Measurements from ENCODE around the gene GLOD5.

Gene GLOD5

GRCh38 chrX:48737213-48737938, 24.2 kb upstream of the GLOD5 start:
- ChIA-PET CTCF (interaction anchor here (0.6 to 1.1 kb wide), 2 partner anchors 140 to 179 kb away, joined by 3 read pairs; no protein-coding TSS in a partner anchor), POLR2A (interaction anchor here (0.5 to 2.0 kb wide), 22 partner anchors 9 to 532 kb away, joined by 3 to 16 read pairs (median 4); partner anchors contain the start of genes HDAC6, OTUD5, PCSK1N and PQBP1)
- Histone ChIP-seq H3K27ac (ENCODE audit: extremely low read depth, low read depth, low read length) (peak overlapping the region; percentile 86), H3K4me3 (ENCODE audit: low read depth, low read length) (peak overlapping the region; percentile 76), H3K4me1 (ENCODE audit: control insufficient read depth, insufficient read depth, low read length) (no peaks in the 10 kb centered on the region), H3K36me3 (ENCODE audit: control insufficient read depth in 2 of 2, insufficient read depth in 1 of 2, low read length in 2 of 2) (peaks cover 0 to 4% of the 10 kb centered on the region in 2 experiments; a peak in 2 of 3 replicates), H3K9me3 (ENCODE audit: control insufficient read depth, insufficient read depth, low read depth, low read length) (no peaks in the 10 kb centered on the region)
- TF ChIP-seq ZNF354C (tag by site-specific recombination; IDR thresholded peaks at IDR 0.05; ENCODE audit: borderline replicate concordance, low read depth), result no peak
- TF ChIP-seq KLF10 (tag by site-specific recombination; IDR thresholded peaks at IDR 0.05), result peak; percentile 34; the same call in 1 of the 2 replicates
- TF ChIP-seq ZSCAN4 (tag by site-specific recombination; IDR thresholded peaks at IDR 0.05), result 0 out of 2 replicates have a peak, but pooled peaks have one; percentile 10
- peak; percentile 39; the same call in 1 of the 2 replicates for TF ChIP-seq KLF1 (tag by site-specific recombination; IDR thresholded peaks at IDR 0.05)
- TF ChIP-seq ZSCAN23 (tag by site-specific recombination; IDR thresholded peaks at IDR 0.05), result 0 out of 2 replicates have a peak, but pooled peaks have one; percentile 69
- no peak for TF ChIP-seq ZNF621 (tag by site-specific recombination; IDR thresholded peaks at IDR 0.05)
- 0 out of 2 replicates have a peak, but pooled peaks have one; percentile 11 for TF ChIP-seq ZBTB7A (tag by site-specific recombination; IDR thresholded peaks at IDR 0.05; ENCODE audit: low read depth)
- TF ChIP-seq YY1 (tag by site-specific recombination; IDR thresholded peaks at IDR 0.05), result 0 out of 2 replicates have a peak, but pooled peaks have one; percentile 25
- peak; percentile 55; the same call in 1 of the 2 replicates for TF ChIP-seq TRIM28 (IDR thresholded peaks at IDR 0.05; ENCODE audit: borderline replicate concordance, low read length)
- TF ChIP-seq ZNF549 (tag by site-specific recombination; IDR thresholded peaks at IDR 0.05), result no peak
- no peak for TF ChIP-seq ZNF140 (tag by site-specific recombination; IDR thresholded peaks at IDR 0.05)
- TF ChIP-seq ZBTB6 (tag by site-specific recombination; IDR thresholded peaks at IDR 0.05), result 0 out of 2 replicates have a peak, but pooled peaks have one; percentile 16
- TF ChIP-seq ZNF26 (tag by site-specific recombination; IDR thresholded peaks at IDR 0.05), result no peak
- TF ChIP-seq ZNF18 (tag by site-specific recombination; IDR thresholded peaks at IDR 0.05), result 0 out of 2 replicates have a peak, but pooled peaks have one; percentile 11
- peak; percentile 30 for TF ChIP-seq ZBTB26 (tag by site-specific recombination; optimal IDR thresholded peaks at IDR 0.05)
- peak; percentile 79 for TF ChIP-seq ZBTB17 (tag by site-specific recombination; IDR thresholded peaks at IDR 0.05)
- TF ChIP-seq ZBTB1 (tag by site-specific recombination; IDR thresholded peaks at IDR 0.05), result no peak
- TF ChIP-seq ZNF677 (tag by site-specific recombination; IDR thresholded peaks at IDR 0.05), result no peak
- peak; percentile 54; the same call in 1 of the 2 replicates for TF ChIP-seq PATZ1 (tag by site-specific recombination; IDR thresholded peaks at IDR 0.05)
- no peak for TF ChIP-seq ZNF544 (tag by site-specific recombination; IDR thresholded peaks at IDR 0.05)
- TF ChIP-seq ZNF639 (tag by site-specific recombination; IDR thresholded peaks at IDR 0.05), result peak; percentile 75
- no peak for TF ChIP-seq ZNF112 (tag by site-specific recombination; IDR thresholded peaks at IDR 0.05)
- TF ChIP-seq ZNF561 (tag by site-specific recombination; IDR thresholded peaks at IDR 0.05; ENCODE audit: borderline replicate concordance), result peak; percentile 46; the same call in 1 of the 2 replicates
- no peak for TF ChIP-seq ZNF548 (tag by site-specific recombination; IDR thresholded peaks at IDR 0.05)
- TF ChIP-seq ZNF626 (tag by site-specific recombination; IDR thresholded peaks at IDR 0.05), result no peak

Data from HEK293 (cell line).